CD8-positive, alpha-beta memory T cell (primary cell): ENCODE results near the gene KRTAP29-1. TPM values are rescaled to one million over a fixed set of nuclear protein-coding genes. Genes with fewer than 3 reads are reported as not detected.
"Not testable (repeated sequence)": the region's sequence is repeated elsewhere in the genome, so short reads cannot be mapped to it uniquely, and the experiment has no call there.

Source experiments
- CTCF ChIA-PET: fragments of 350-600 bp; sonication (Branson Sonifier 250); formaldehyde crosslinking; loops from one replicate; lab custom pipeline; 2021; ENCODE audit warnings: antibody characterized with exemption; lab: Charles Lee
- POLR2A ChIA-PET: fragments of 350-600 bp; sonication (Branson Sonifier 250); formaldehyde crosslinking; loops from one replicate; lab custom pipeline; 2021; ENCODE audit warnings: antibody characterized with exemption; lab: Charles Lee
- DNase-seq, 5 donors: peaks; one replicate each; pipeline versions ENCODE4 v3.0.0 to v3.0.0-alpha.2; 2020 to 2022; ENCODE audit warnings: mixed read lengths in 1 of 5
- H3K27ac ChIP-seq: one replicate; pipeline ENCODE4 v1.7.0; 2013; ENCODE audit warnings: low read depth, mild to moderate bottlenecking, low read length, moderate library complexity
- H3K27me3 ChIP-seq: 2 replicates; pipeline ENCODE4 v1.7.0; 2013; ENCODE audit warnings: low read length, mild to moderate bottlenecking; ENCODE audit not compliant: insufficient read depth, poor library complexity, severe bottlenecking
- H3K36me3 ChIP-seq: 2 replicates; pipeline ENCODE4 v1.7.0; 2013; ENCODE audit warnings: mild to moderate bottlenecking, low read length, moderate library complexity; ENCODE audit not compliant: insufficient read depth
- H3K4me1 ChIP-seq: 2 replicates; pipeline ENCODE4 v1.7.0; 2013; ENCODE audit warnings: mild to moderate bottlenecking, low read length, moderate library complexity; ENCODE audit not compliant: insufficient read depth
- H3K4me3 ChIP-seq: 2 replicates; pipeline ENCODE4 v1.7.0; 2013; ENCODE audit warnings: mild to moderate bottlenecking, low read length
- H3K9me3 ChIP-seq: 2 replicates; pipeline ENCODE4 v1.7.0; 2013; ENCODE audit warnings: mild to moderate bottlenecking, low read length
- H3K27ac Mint-ChIP-seq, 8 donors: one replicate each; pipeline ENCODE4 v1.8.0; 2020 to 2021; ENCODE audit warnings: mixed read lengths in 8 of 8, mild to moderate bottlenecking in 6 of 8, inconsistent platforms in 3 of 8, moderate library complexity in 3 of 8
- H3K27me3 Mint-ChIP-seq, 2 donors: one replicate each; pipeline ENCODE4 v1.8.0; 2020 to 2021; ENCODE audit warnings: mixed read lengths in 2 of 2, mild to moderate bottlenecking in 1 of 2, moderate library complexity in 1 of 2
- H3K36me3 Mint-ChIP-seq, 3 donors: one replicate each; pipeline ENCODE4 v1.8.0; 2020 to 2021; ENCODE audit warnings: mixed read lengths in 3 of 3, inconsistent platforms in 1 of 3, mild to moderate bottlenecking in 1 of 3
- H3K4me1 Mint-ChIP-seq, 3 donors: one replicate each; pipeline ENCODE4 v1.8.0; 2020 to 2021; ENCODE audit warnings: mixed read lengths in 3 of 3, inconsistent platforms in 1 of 3, mild to moderate bottlenecking in 1 of 3
- H3K4me3 Mint-ChIP-seq, 7 donors: one replicate each; pipeline ENCODE4 v1.8.0; 2020 to 2021; ENCODE audit warnings: mixed read lengths in 7 of 7, mild to moderate bottlenecking in 6 of 7, moderate library complexity in 4 of 7, inconsistent platforms in 2 of 7
- H3K9me3 Mint-ChIP-seq, 5 donors: one replicate each; pipeline ENCODE4 v1.8.0; 2020 to 2022; ENCODE audit warnings: mixed read lengths in 5 of 5, mild to moderate bottlenecking in 3 of 5, moderate library complexity in 2 of 5, inconsistent platforms in 1 of 5
- polyA plus RNA-seq: library from polyadenylated mRNA; unstranded; fragments of 300-500 nt; fragmentation: Illumina TruSeq; gene quantifications from one replicate; pipeline ENCODE4 v1.2.3, GENCODE V29; 2021
- total RNA-seq, 2 experiments: library from RNA; stranded (reverse); gene quantifications; one replicate each; pipeline ENCODE4 v1.2.3, GENCODE V29; 2021

The KRTAP29-1 gene
- total and polyA plus RNA-seq, 3 experiments from 2014 or later = 0.22 TPM; not detected in 2

DNA sequence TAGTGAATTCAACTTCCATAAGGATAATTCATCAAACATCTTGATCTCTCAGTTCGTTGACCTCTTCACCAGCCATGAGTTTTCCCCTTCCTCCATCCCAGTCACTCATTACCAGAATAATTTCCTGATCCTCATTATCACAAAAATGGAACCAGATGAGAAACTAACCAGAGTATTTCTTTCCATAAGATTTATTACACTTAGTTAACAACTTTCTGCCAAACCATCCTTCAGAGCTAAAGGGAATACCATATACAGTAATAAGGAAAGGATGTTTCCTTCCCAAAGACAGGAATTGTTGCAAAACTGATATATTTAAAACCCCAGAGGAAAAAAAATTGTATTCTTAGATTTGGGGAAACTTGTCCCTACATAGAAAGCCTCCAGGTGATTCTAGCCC, 8.6 kb downstream of the KRTAP29-1 start:
- ChIA-PET CTCF (no interaction called here), POLR2A (no interaction called here)
- H3K9me3 Mint-ChIP-seq = no peaks in the 10 kb centered on the region
- Histone ChIP-seq H3K4me3 (no peak overlapping the region), H3K27ac (no peak overlapping the region), H3K27me3 (no peaks in the 10 kb centered on the region), H3K9me3 (no peaks in the 10 kb centered on the region), H3K36me3 (no peaks in the 10 kb centered on the region), H3K4me1 (no peaks in the 10 kb centered on the region)
- no peaks in the 10 kb centered on the region for H3K4me1 Mint-ChIP-seq
- H3K4me3 Mint-ChIP-seq = no peak overlapping the region
- peaks cover 16 to 31% of the 10 kb centered on the region in 2 donors for H3K27me3 Mint-ChIP-seq
- H3K36me3 Mint-ChIP-seq = peaks cover 0 to 3% (median 0%) of the 10 kb centered on the region in 3 donors
- no peak for DNase-seq
- H3K27ac Mint-ChIP-seq = no peak overlapping the region

DNA sequence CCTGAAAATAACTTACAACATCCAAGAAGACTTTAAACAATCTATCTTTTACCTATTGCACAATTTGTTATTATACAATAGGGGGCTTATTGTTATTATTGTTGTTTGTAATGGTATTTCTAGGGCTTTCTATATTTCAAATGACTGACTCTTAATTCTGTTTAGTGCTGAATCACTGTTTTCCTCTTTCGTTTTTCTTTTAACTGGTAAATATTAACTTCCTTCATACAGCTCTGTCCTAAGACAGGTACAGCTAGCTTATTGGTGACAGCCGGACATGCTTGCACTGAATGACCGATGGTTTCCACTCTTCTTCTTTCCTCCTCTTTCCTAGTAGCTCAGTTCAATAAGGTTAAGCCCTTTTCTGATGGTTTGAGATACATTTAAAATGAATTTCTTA, 15.6 kb downstream of the KRTAP29-1 start:
- H3K36me3 Mint-ChIP-seq = no peaks in the 10 kb centered on the region
- H3K4me3 Mint-ChIP-seq = no peak overlapping the region
- Histone ChIP-seq H3K4me1 (no peaks in the 10 kb centered on the region), H3K27ac (no peak overlapping the region), H3K9me3 (no peaks in the 10 kb centered on the region), H3K36me3 (no peaks in the 10 kb centered on the region), H3K27me3 (no peaks in the 10 kb centered on the region), H3K4me3 (no peak overlapping the region)
- CTCF ChIA-PET = interaction anchor here (1.3 kb wide), 1 partner anchor 22 kb away, joined by 4 read pairs; no protein-coding TSS in a partner anchor
- H3K9me3 Mint-ChIP-seq = no peaks in the 10 kb centered on the region
- H3K4me1 Mint-ChIP-seq = peaks cover 4 to 8% (median 6%) of the 10 kb centered on the region in 3 donors
- H3K27me3 Mint-ChIP-seq = peaks cover 0 to 26% of the 10 kb centered on the region in 2 donors
- POLR2A ChIA-PET = no interaction called here
- H3K27ac Mint-ChIP-seq = no peak overlapping the region
- no peak for DNase-seq

DNA sequence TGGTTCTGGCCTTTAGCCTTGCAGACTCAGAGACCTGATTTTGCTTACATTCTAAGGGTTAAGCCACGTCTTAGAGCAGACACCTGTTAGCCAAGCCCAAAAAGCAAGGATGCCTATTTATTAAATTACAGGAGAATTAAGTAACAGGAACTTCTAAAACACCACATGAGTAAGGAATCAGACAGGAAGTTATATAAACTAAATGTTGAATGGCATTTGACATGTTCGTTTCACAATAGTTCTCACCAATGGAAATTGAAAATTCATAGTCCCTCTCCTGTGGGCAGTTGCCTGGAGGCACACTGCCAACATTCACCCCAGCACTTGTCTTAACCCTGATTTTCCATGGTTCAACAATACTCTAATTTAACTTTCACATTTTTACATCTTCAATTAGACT, 18.1 kb downstream of the KRTAP29-1 start:
- H3K36me3 Mint-ChIP-seq = peaks cover 0 to 3% (median 0%) of the 10 kb centered on the region in 3 donors
- CTCF ChIA-PET = no interaction called here
- POLR2A ChIA-PET = no interaction called here
- H3K27me3 Mint-ChIP-seq = peaks cover 6 to 31% of the 10 kb centered on the region in 2 donors
- H3K4me1 Mint-ChIP-seq = peaks cover 4 to 8% (median 6%) of the 10 kb centered on the region in 3 donors
- no peaks in the 10 kb centered on the region for H3K4me1 ChIP-seq
- no peak for DNase-seq
- H3K27ac ChIP-seq = no peak overlapping the region
- H3K4me3 Mint-ChIP-seq = no peak overlapping the region
- peak overlapping the region in 1 of 8 donors; percentile 24 for H3K27ac Mint-ChIP-seq
- no peak overlapping the region for H3K4me3 ChIP-seq
- H3K36me3 ChIP-seq = no peaks in the 10 kb centered on the region
- H3K9me3 Mint-ChIP-seq = peaks cover 0 to 2% (median 0%) of the 10 kb centered on the region in 5 donors
- no peaks in the 10 kb centered on the region for H3K9me3 ChIP-seq
- no peaks in the 10 kb centered on the region for H3K27me3 ChIP-seq

GRCh38 chr17:41284043-41284442, 18.6 kb downstream of the KRTAP29-1 start:
- Mint-ChIP-seq H3K36me3 (peaks cover 0 to 3% (median 0%) of the 10 kb centered on the region in 3 donors), H3K4me1 (peaks cover 4 to 8% (median 6%) of the 10 kb centered on the region in 3 donors), H3K9me3 (peaks cover 0 to 2% (median 0%) of the 10 kb centered on the region in 5 donors), H3K4me3 (no peak overlapping the region), H3K27me3 (peaks cover 6 to 31% of the 10 kb centered on the region in 2 donors), H3K27ac (no peak overlapping the region)
- Histone ChIP-seq H3K27ac (no peak overlapping the region), H3K9me3 (no peaks in the 10 kb centered on the region), H3K4me1 (no peaks in the 10 kb centered on the region), H3K4me3 (no peak overlapping the region), H3K36me3 (no peaks in the 10 kb centered on the region), H3K27me3 (no peaks in the 10 kb centered on the region)
- no peak for DNase-seq
- POLR2A ChIA-PET = no interaction called here
- CTCF ChIA-PET = no interaction called here

DNA sequence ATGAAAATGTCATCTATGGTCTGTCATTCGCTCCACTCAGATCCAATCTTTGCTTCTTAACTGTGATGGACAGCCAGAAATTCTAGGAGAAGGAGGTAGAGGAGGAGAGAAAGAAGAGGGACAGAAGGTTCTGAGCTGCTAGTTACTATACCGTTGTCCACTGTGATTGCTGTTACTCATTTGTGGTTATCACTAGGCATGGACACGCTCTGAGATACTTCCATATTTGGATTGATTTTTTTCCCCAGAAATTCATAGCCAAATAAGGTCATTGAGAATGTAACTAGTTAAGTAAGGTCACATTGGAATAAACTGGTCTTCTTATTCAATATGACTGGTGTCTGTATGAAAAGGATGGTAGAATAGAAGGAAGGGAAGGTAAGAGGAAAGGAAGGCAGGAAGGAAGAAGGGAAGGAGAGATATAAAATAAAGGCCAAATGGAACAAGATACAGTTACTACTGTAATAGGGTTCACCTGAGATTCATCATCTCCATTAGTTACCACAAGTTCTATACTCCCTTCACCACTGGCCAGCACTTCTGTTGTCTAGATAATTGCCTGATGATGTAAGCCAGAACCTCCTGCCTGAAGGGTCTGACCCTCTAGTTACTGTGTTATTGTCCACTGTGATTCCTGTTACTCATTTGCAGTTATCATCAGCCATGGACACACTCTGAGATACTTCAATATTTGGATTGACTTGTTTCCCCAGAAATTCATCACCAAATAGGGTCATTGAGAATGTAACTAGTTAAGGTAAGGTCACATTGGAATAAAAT, 24.3 kb downstream of the KRTAP29-1 start:
- H3K4me1 Mint-ChIP-seq = no peaks in the 10 kb centered on the region
- Histone ChIP-seq H3K9me3 (no peaks in the 10 kb centered on the region), H3K4me3 (no peak overlapping the region), H3K4me1 (no peaks in the 10 kb centered on the region), H3K27ac (no peak overlapping the region), H3K36me3 (no peaks in the 10 kb centered on the region), H3K27me3 (no peaks in the 10 kb centered on the region)
- ChIA-PET POLR2A (no interaction called here), CTCF (no interaction called here)
- H3K27ac Mint-ChIP-seq = no peak overlapping the region
- peaks cover 0 to 2% (median 0%) of the 10 kb centered on the region in 5 donors for H3K9me3 Mint-ChIP-seq
- DNase-seq = no peak
- H3K27me3 Mint-ChIP-seq = peaks cover 8 to 54% of the 10 kb centered on the region in 2 donors
- H3K4me3 Mint-ChIP-seq = no peak overlapping the region
- H3K36me3 Mint-ChIP-seq = peaks cover 0 to 3% (median 0%) of the 10 kb centered on the region in 3 donors

GRCh38 chr17:41275648-41276190, 26.9 kb downstream of the KRTAP29-1 start, which contains the start of gene KRTAP9-7:
Gene KRTAP9-7 (plus strand): TSS chr17:41275698. CDS start chr17:41275698, 0 bp downstream.
- H3K4me3 ChIP-seq, H3K4me1 Mint-ChIP-seq, H3K27me3 ChIP-seq, H3K36me3 Mint-ChIP-seq, POLR2A ChIA-PET, H3K4me3 Mint-ChIP-seq, DNase-seq, H3K9me3 Mint-ChIP-seq, CTCF ChIA-PET, H3K36me3 ChIP-seq, H3K27ac ChIP-seq, H3K9me3 ChIP-seq, H3K4me1 ChIP-seq: not testable (repeated sequence)
- H3K27me3 Mint-ChIP-seq = peaks cover 6 to 45% of the 10 kb centered on the region in 2 donors
- peak within 1 kb of the TSS in 1 of 8 donors; percentile 43 for H3K27ac Mint-ChIP-seq

- H3K9me3 ChIP-seq = no peaks in the 10 kb centered on the region
- no peaks in the 10 kb centered on the region for H3K4me1 Mint-ChIP-seq
- no peak overlapping the region for H3K4me3 ChIP-seq
- no peak overlapping the region for H3K27ac Mint-ChIP-seq
- DNase-seq = no peak
- no peaks in the 10 kb centered on the region for H3K9me3 Mint-ChIP-seq
- H3K4me1 ChIP-seq = no peaks in the 10 kb centered on the region
- no peak overlapping the region for H3K4me3 Mint-ChIP-seq
- POLR2A ChIA-PET = no interaction called here
- H3K27ac ChIP-seq = no peak overlapping the region
- H3K36me3 ChIP-seq = no peaks in the 10 kb centered on the region
- peaks cover 2 to 12% of the 10 kb centered on the region in 2 donors for H3K27me3 Mint-ChIP-seq
- H3K36me3 Mint-ChIP-seq = no peaks in the 10 kb centered on the region
- no peaks in the 10 kb centered on the region for H3K27me3 ChIP-seq
- CTCF ChIA-PET = no interaction called here
These were observed 30.8 kb downstream of the KRTAP29-1 start for GRCh38 chr17:41271858-41272257.

DNA sequence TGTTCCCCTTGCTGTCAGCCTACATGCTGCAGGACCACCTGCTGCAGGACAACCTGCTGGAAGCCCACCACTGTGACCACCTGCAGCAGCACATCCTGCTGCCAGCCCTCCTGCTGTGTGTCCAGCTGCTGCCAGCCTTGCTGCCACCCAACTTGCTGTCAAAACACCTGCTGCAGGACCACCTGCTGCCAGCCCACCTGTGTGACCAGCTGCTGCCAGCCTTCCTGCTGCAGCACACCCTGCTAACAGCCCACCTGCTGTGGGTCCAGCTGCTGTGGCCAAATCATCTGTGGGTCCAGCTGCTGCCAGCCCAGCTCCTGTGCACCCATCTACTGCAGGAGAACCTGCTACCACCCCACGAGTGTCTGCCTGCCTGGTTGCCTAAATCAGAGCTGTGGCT, 31.3 kb downstream of the KRTAP29-1 start:
- H3K36me3 Mint-ChIP-seq, CTCF ChIA-PET, H3K4me1 ChIP-seq, H3K27ac Mint-ChIP-seq, H3K27me3 Mint-ChIP-seq, H3K9me3 ChIP-seq, H3K36me3 ChIP-seq, H3K9me3 Mint-ChIP-seq, H3K4me1 Mint-ChIP-seq, H3K27me3 ChIP-seq, POLR2A ChIA-PET, H3K4me3 Mint-ChIP-seq, H3K4me3 ChIP-seq, H3K27ac ChIP-seq, DNase-seq: not testable (repeated sequence)
